PFSK-1 (cell line): ENCODE measurements around the gene FGD1.

ENCODE experiments used
- POLR2AphosphoS5 ChIP-seq: IDR thresholded peaks from 2 replicates; pipeline ENCODE4 v1.6.1; 2012; ENCODE audit warnings: low read depth, mild to moderate bottlenecking, control low read depth, low read length, moderate library complexity
- REST ChIP-seq, 2 experiments: IDR thresholded peaks; 2 replicates each; pipeline versions ENCODE4 v1.6.1 to v1.8.0; 2011 to 2012; ENCODE audit warnings: low read depth in 2 of 2, low read length in 2 of 2, control low read depth in 1 of 2, inconsistent platforms in 1 of 2, mild to moderate bottlenecking in 1 of 2, moderate library complexity in 1 of 2; ENCODE audit not compliant: insufficient read depth in 1 of 2
- SIN3A ChIP-seq: IDR thresholded peaks from 2 replicates; pipeline ENCODE4 v1.6.1; 2012; ENCODE audit warnings: mild to moderate bottlenecking, low read length, moderate library complexity, borderline replicate concordance; ENCODE audit not compliant: insufficient read depth

DNA sequence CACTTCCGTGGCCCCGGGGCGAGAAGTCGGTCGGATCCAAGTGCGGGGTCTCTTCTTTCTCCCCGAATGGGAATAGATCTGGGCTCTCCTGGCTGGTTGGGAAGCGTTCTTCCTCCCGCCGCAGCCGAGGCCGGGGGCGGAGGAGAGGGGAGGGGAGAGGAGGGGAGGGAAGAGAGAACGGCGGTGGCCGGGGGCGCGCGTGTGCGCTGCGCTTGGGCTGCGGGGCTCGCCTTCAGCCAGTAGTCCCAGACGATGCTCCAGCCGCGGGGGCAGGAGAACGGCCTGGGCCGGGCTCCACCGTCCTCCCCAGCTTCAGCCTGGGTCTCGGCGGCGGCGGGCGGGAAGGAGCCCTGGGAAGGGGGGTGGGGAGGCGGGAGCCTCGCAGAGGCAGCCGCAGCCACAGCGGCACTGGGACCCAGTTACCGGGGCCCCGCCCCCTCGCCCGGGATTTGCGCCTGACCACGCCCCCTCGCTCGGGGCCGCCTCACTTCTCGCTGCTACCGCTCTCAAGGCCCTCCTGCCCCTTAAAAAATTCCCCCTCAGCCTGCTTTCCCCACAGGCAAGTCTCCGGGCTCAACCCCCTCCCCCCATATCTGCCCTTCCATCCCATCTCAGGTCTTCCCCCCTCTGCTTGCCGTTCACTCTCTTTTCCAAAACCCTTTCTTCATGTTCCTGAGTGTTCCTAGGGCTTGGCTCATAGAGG lies at the start of gene FGD1:
- peak; percentile 50; the same call in 1 of the 2 replicates for TF ChIP-seq POLR2AphosphoS5
- TF ChIP-seq SIN3A, result 0 out of 2 replicates have a peak, but pooled peaks have one; percentile 32
- TF ChIP-seq REST (IDR thresholded peaks at IDR 0.05; ENCODE audit: insufficient read depth in 1 of 2, low read depth in 2 of 2, low read length in 2 of 2), result no peak
